ENCODE measurements around the gene TULP4. TPM values are rescaled to one million over a fixed set of nuclear protein-coding genes. Genes with fewer than 3 reads are reported as not detected.
"Not testable (repeated sequence)": the region's sequence is repeated elsewhere in the genome, so short reads cannot be mapped to it uniquely, and the experiment has no call there.

TULP4 gene
- total RNA-seq, 1 donor from 2014 or later: 406 TPM

DNA sequence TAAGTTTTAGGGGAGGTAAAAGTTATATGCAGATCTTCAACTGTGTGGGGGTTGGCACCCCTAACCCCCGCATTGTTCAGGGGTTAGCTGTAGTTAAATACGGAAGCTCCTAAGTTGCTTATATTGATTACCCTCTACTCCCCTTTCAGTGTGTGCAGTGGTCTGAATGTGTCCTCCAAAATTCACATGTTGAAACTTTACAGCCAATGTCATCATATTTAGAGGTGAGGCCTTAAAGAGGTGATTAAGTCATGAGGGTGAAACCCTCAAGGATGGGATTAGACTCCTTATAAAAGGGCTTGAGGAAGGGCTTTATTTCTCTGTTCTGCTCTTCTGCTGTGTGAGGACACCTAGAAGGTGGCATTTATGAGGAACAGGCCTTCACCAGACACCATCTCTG is 22.3 kb downstream of the TULP4 start:
- H3K4me1 Mint-ChIP-seq (ENCODE audit: low read depth, unreplicated experiment): peaks cover 12% of the 10 kb centered on the region
- H3K36me3 Mint-ChIP-seq (ENCODE audit: unreplicated experiment): peaks cover 22% of the 10 kb centered on the region
- H3K27me3 Mint-ChIP-seq (ENCODE audit: unreplicated experiment): peaks cover 8% of the 10 kb centered on the region
- no peak overlapping the region for H3K27ac Mint-ChIP-seq (ENCODE audit: unreplicated experiment)
- TF ChIP-seq, protein P1, sequence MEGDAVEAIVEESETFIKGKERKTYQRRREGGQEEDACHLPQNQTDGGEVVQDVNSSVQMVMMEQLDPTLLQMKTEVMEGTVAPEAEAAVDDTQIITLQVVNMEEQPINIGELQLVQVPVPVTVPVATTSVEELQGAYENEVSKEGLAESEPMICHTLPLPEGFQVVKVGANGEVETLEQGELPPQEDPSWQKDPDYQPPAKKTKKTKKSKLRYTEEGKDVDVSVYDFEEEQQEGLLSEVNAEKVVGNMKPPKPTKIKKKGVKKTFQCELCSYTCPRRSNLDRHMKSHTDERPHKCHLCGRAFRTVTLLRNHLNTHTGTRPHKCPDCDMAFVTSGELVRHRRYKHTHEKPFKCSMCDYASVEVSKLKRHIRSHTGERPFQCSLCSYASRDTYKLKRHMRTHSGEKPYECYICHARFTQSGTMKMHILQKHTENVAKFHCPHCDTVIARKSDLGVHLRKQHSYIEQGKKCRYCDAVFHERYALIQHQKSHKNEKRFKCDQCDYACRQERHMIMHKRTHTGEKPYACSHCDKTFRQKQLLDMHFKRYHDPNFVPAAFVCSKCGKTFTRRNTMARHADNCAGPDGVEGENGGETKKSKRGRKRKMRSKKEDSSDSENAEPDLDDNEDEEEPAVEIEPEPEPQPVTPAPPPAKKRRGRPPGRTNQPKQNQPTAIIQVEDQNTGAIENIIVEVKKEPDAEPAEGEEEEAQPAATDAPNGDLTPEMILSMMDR (IDR thresholded peaks at IDR 0.05; ENCODE audit: partially characterized antibody, unreplicated experiment): no peak
- H3K9me3 Mint-ChIP-seq (ENCODE audit: unreplicated experiment): peaks cover 18% of the 10 kb centered on the region
- H3K4me3 Mint-ChIP-seq (ENCODE audit: unreplicated experiment): no peak overlapping the region
- no peak for DNase-seq

DNA sequence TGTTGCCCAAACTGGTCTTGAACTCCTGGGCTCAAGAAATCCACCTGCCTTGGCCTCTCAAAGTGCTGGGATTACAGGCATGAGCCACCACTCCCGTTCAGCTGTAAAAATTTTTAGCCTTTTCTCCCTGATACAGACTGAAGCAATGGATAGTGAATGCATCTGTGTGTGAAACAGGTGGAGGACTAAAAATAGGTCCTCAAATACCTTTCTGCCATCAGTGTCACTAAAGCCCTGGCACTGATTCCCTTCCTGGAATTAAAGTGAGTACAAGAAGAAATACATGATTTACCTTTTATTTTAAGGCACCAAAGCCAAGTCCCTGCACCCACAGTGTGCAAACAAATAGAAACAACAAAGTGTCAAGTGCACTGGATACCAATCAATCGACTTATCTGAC is 25.1 kb downstream of the TULP4 start:
- Mint-ChIP-seq H3K36me3 (ENCODE audit: unreplicated experiment) (peaks cover 23% of the 10 kb centered on the region), H3K27ac (ENCODE audit: unreplicated experiment) (no peak overlapping the region), H3K4me1 (ENCODE audit: low read depth, unreplicated experiment) (peaks cover 13% of the 10 kb centered on the region), H3K27me3 (ENCODE audit: unreplicated experiment) (peaks cover 5% of the 10 kb centered on the region), H3K9me3 (ENCODE audit: unreplicated experiment) (peaks cover 20% of the 10 kb centered on the region), H3K4me3 (ENCODE audit: unreplicated experiment) (no peak overlapping the region)
- no peak for DNase-seq
- TF ChIP-seq, protein P1 (IDR thresholded peaks at IDR 0.05; ENCODE audit: partially characterized antibody, unreplicated experiment): no peak

DNA sequence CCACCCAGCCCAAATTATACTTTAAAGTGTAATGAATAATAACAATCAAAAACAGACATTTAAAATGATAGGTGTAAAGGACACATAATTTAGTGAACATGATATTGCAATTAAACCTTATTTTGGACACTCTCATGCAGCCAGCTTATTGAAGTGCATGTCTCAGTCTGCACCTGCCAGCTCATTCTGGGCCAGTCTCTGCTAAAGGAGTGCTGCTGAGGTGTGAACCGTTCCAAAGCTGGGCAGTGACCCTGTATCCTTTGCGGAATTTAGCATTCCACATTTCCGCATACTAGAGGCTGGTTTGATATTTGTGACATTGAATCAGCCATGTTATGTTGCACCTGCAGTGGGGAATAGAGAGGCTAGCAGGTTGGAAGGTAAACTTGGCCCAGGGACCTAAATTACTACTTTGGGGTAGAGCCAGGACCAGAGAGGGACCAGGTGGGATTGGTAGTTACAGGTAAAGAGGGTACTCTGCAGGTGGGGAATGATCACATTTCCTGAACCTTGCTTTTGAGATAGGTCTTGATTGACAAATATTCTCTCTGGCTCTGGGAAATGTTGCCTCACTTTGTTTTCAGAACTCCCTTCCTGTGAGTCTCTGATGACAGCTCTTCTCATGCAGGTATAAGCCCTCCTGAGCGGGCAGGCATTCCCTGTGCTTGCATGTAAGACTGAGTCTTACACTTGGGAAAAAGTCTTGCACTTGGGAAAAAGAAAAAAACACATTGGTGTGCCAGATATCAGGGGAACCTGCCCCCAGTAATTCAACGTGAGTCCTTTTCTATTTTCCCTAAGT is 26.2 kb downstream of the TULP4 start:
- Mint-ChIP-seq H3K4me3 (ENCODE audit: unreplicated experiment) (no peak overlapping the region), H3K27me3 (ENCODE audit: unreplicated experiment) (peaks cover 5% of the 10 kb centered on the region), H3K27ac (ENCODE audit: unreplicated experiment) (no peak overlapping the region), H3K9me3 (ENCODE audit: unreplicated experiment) (peaks cover 17% of the 10 kb centered on the region), H3K36me3 (ENCODE audit: unreplicated experiment) (peaks cover 16% of the 10 kb centered on the region), H3K4me1 (ENCODE audit: low read depth, unreplicated experiment) (peaks cover 20% of the 10 kb centered on the region)
- no peak for DNase-seq
- TF ChIP-seq, protein P1 (IDR thresholded peaks at IDR 0.05; ENCODE audit: partially characterized antibody, unreplicated experiment): no peak

DNA sequence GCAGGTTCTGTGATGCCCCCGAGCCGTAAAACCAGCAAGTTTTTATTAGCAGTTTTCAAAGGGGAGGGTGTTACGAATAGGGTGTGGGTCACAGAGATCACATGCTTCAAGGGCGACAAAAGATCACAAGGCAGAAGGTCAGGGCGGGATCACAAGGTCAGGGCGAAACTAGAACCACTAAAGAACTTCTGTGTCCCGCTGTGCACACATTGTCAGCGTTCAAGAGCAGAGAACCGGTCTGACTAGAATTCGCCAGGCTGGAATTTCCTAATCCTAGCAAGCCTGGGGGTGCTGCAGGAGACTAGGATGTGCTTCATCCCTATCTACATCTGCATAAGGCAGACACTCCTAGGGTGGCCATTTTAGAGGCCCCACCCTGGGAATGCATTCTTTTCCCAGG is 26.9 kb downstream of the TULP4 start:
- H3K27me3 Mint-ChIP-seq (ENCODE audit: unreplicated experiment); H3K27ac Mint-ChIP-seq (ENCODE audit: unreplicated experiment); H3K4me3 Mint-ChIP-seq (ENCODE audit: unreplicated experiment); DNase-seq: not testable (repeated sequence)
- Mint-ChIP-seq H3K36me3 (ENCODE audit: unreplicated experiment) (peaks cover 18% of the 10 kb centered on the region), H3K4me1 (ENCODE audit: low read depth, unreplicated experiment) (peaks cover 22% of the 10 kb centered on the region), H3K9me3 (ENCODE audit: unreplicated experiment) (peaks cover 17% of the 10 kb centered on the region)

DNA sequence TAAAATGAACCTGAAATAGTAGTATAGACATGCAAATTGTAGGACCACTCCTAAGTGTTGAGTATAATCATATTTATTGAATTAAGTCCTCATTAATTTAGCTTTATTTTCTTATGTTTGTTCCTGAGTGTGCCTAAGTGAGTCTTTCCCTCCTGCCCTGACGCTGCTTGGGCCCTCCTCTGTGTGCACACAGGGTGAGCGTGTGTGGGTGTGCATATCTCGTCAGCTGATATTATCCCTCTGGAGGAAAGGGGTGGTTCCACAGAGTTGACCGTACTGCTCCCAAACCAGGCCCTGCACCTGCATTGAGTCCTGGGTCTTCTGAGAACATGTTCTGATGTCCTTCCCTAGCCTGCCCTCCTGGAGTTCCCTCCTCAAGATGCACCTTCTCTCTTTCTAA is 28.0 kb downstream of the TULP4 start:
- H3K4me1 Mint-ChIP-seq (ENCODE audit: low read depth, unreplicated experiment): peaks cover 26% of the 10 kb centered on the region
- TF ChIP-seq, protein P1 (IDR thresholded peaks at IDR 0.05; ENCODE audit: partially characterized antibody, unreplicated experiment): no peak
- H3K36me3 Mint-ChIP-seq (ENCODE audit: unreplicated experiment): peaks cover 26% of the 10 kb centered on the region
- no peak overlapping the region for H3K4me3 Mint-ChIP-seq (ENCODE audit: unreplicated experiment)
- peaks cover 8% of the 10 kb centered on the region for H3K27me3 Mint-ChIP-seq (ENCODE audit: unreplicated experiment)
- DNase-seq: no peak
- H3K27ac Mint-ChIP-seq (ENCODE audit: unreplicated experiment): no peak overlapping the region
- H3K9me3 Mint-ChIP-seq (ENCODE audit: unreplicated experiment): peaks cover 17% of the 10 kb centered on the region
